ENCODE data around the gene HPSE2.
"Not testable (repeated sequence)": the region's sequence is repeated elsewhere in the genome, so short reads cannot be mapped to it uniquely, and the experiment has no call there.

The HPSE2 gene

DNA sequence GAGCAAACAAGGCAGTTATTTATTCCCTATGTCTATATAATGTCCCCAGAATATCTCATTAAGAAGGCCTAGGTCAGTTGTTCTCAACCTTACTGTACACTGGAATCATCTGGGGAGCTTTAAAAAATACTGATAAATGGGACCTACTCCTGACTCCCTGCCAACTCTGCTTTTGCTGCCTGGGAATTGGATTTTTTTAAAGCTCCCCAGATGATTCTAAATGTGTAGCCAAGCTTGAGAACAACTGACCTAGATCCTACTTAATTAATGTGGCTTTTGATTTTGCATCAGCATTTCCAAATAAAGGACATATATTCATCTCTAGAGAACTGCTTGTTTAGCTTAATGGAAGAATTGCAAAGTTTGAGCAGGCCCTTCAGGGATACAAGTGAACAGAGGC lies 697.2 kb downstream of the HPSE2 start:
- DNase-seq = no peak

DNA sequence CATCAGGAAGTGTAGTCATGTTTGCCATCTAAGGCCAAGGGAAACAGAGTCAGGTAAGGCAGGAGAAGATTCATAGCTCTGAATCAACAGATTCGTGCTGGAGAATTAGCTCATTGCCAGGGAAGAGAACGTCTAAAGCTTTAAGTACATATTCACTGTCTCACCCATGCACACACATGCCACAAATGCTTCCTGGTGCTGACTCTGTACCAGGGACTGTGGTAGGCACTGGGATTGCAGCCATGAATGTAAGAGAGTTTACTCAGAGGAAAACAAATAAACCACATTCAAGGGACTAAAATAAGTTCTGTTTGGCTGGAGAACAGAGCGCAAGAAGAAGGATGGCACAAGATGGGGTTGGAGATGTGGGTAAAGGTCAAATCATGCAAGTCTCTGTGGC lies 699.1 kb downstream of the HPSE2 start:
- DNase-seq = no peak

DNA sequence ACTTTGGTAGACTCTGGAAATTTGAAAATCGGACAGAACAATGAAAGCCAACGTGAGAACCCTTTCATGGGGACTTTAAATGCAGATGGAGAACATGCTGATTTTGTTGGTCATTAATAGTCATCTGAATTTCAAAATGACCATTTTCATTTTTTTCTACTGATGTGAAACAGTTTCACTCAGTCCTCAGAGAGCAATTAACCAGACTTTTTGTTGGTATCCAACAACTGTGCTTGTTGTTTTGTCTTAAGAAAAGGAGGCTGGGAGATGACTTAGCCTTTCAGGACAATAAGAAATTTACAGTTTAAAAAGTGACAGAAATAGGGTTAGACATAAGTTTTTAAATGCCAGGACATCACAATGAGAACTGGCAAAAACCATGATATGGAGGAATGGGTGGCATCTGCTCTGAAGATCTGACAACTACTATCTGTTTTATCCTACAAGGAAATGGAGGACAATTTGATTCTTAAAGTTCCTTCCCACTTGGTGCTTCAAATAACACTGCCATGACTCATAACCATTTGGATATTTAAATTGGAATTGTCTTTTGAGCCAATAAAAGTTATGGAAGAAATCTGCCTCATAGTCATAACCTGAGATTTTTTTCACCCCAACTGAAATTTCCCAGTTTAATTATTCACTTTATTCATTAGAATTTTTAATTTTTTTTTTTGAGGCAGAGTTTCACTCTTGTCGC lies 701.8 kb downstream of the HPSE2 start:
- peak; percentile 36 for DNase-seq

GRCh38 chr10:98533241-98533640 lies 702.4 kb downstream of the HPSE2 start:
- DNase-seq = no peak

- peak; percentile 56 for DNase-seq
These were observed 706.9 kb downstream of the HPSE2 start for GRCh38 chr10:98528805-98529183.

DNA sequence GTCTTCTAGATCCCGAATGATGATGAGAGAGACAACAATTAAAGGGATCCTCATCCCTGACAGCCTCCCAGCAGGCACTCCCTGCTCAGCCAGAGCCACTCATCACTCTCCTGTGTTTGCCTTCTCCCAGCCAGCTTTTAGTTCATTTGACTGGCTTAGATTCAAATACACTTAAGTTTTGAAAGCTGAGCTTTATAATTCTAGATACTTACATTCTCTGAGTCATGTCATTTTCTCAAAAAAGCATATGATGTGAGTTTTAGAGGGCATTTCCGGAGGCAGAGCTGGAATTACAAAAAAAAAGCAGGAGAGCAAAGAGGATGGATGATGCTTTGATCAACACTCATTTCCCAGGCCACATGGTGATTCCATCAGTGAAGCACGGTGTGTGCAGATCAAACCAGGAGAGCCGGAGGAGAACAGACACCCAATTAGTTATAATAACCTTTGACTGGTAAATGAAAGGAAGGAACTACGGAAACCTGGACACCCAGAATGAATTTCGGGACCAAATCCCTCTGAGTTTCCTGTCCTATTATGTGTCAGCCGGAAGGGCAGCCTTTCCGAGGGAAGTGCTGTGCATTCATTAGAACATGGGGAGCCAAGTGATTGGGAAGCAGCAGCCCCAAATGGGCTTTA lies 707.4 kb downstream of the HPSE2 start:
- peak; percentile 68 for DNase-seq

GRCh38 chr10:98525969-98526368 lies 709.7 kb downstream of the HPSE2 start:
- no peak for DNase-seq

- DNase-seq = no peak
These were observed 711.5 kb downstream of the HPSE2 start for GRCh38 chr10:98524124-98524523.

DNA sequence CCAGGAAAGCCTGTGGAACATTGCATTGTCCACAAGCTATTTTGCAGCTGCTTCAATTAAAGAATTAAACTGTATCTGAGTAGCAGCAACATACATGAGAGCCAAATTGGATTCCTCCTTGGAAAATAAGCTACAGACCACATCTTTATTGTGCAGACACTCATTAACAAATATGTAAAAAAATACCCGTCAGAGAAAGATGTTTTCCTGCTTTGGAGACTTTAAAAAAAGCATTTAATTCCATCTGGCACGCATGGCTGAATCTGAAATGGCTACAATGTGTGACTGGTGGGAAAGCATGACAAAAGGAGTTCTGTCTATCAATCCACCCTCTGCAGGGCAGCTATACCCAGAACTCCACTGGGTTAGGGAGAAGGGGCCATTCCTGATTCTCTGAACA lies 715.8 kb downstream of the HPSE2 start:
- no peak for DNase-seq

- no peak for DNase-seq
These were observed 718.0 kb downstream of the HPSE2 start for GRCh38 chr10:98517672-98518071.

DNA sequence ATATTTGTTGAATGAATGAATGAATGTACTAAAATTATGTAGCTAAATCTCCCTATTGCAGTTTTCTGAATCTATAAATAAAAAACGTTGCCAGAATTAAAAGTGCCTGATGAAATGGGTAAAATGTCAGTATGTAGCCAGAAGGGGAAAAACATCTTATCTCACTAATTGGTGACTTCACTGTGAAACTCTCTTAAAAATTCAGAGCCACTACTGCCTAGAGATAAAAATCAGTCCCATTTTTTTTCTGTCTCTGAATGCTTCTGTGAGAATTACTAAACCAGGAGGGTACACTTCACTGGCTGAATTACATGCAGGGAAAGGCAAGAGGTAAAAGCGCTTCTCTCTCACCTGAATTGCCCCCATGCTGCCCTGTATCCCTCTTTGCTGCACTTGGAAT lies 719.3 kb downstream of the HPSE2 start:
- DNase-seq = no peak

DNA sequence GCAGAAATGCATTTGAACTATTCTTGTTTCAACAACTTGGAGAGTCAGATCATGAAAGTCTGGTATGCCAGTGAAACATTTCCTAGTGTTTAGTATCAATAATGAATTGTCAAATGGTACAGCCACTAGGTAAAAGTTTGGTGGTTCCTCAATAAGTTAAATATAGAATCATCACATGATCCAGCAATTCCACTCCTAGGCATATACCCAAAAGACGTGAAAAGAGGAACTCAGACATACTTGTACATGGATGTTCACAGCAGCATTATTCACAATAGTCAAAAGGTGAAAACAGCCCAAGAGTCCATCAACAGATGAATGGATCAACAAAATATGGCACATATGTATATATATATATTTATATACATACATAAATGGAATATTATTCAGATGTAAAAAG lies 721.9 kb downstream of the HPSE2 start:
- DNase-seq = no peak

DNA sequence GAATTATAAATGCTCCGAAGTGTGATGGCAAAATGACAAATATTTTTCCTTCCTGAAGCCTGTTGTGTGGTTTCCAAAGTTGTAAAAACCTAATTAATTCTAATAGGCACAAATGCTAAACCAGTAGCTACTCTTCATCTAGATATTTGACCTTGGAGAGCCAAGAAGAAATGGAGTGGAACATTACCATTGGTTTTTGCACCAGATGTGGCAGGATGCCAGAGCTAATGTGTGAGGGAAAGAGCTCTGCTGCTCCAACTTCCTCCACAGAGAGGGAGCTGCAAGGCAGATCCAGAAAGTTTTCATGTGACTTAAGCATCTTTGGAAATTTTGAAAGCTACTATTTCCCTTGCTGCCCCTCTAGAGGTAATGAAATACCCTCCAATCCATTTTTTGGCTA lies 723.8 kb downstream of the HPSE2 start:
- no peak for DNase-seq

DNA sequence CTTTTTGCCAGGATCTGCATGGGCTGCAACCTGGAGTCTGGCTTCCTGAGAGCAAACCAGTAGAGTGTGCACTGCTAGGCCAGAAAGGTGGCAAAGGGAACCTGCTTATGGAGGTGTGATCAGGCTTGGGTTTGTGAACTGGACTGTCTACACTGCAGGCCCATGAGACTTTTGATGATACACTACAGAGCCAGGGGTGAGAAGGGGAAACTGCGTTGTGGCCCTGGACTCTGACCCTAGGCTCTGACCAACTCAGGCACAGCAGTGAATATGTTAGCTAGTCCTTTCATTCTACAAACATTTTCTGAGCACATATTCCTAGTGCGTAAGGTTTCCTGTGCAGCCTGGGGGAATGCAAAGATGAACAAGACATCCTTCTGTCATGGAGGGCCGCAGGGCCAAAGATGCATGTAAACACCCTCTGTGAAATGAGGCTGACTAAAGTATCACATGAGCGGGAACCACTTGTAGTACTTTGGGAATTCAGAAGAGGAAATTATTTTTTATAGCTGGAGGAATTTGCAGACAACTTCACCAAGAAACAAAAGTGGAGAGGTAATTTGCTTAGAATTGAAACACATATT lies 725.1 kb downstream of the HPSE2 start:
- DNase-seq = no peak

DNA sequence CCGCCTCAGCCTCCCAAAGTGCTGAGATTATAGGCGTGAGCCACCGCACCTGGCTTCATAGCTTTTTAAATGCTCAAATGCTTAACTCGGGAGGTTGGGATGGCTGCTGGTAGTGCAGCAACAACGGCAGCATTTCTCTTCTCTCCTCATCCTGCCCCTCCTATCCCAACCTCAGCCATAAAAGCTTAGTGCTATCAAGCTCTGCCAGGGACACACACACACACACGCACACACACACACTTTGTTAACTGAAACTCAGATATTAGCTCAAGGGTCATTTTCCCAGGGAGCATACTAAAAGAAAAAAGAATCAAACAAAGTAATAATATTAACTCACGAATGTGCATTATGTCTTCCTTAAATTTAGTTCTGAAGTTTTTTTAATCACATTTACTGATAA lies 725.9 kb downstream of the HPSE2 start:
- no peak for DNase-seq

DNA sequence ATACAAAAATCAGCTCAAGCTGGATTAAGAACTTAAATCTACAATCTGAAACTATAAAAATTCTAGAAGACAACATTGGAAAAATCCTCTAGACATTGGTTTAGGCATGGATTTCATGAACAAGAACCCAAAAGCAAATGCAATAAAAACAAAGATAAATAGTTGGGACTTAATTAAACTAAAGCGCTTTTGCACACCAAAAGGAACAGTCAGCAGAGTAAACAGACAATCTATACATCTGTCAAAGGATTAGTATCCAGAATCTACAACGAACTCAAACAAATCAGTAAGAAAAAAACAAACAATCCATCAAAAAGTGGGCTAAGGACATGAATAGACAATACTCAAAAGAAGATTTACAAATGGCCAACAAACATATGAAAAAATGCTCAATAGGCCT lies 733.1 kb downstream of the HPSE2 start:
- not testable (repeated sequence) for DNase-seq

DNA sequence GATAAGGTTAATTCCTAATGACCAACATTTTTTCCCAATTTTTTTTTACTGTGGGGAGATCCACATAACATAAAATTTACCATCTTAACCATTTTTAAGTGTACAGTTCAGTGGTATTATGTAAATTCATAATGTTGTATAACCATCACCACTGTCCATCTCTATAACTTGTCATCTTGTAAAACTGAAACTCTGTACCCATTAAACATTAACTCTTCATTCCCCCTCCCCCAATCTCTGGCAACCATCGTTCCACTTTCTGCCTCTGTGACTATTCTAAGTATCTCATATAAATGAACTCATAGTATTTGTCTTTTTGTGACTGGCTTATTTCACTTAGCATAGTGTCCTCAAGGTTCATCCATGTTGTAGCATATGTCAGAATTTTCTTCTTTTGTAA lies 742.9 kb downstream of the HPSE2 start:
- DNase-seq = no peak

GRCh38 chr10:98489561-98490481 lies 745.8 kb downstream of the HPSE2 start:
- no peak for DNase-seq

- DNase-seq = no peak
These were observed 746.8 kb downstream of the HPSE2 start for GRCh38 chr10:98488669-98489430.

DNA sequence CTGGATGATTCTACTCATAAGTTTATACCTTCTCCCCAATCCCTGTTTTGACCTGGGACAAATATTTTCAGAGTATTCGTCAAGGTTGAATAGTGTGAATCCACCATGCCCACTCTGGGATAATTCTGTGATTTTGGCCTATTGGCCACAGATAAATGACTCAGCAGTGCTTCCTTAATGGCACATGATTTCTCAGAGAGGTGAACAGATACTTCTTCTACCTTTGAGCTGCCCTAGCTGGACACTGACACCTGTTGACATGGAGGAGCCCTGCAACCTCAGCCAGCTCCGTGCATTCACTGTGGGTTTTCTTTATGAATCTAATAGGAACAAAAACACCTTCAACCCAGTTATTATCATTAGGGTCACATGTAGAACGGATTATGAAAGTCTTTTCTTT lies 748.0 kb downstream of the HPSE2 start:
- no peak for DNase-seq

GRCh38 chr10:98486421-98486820 lies 749.2 kb downstream of the HPSE2 start:
- peak; percentile 89 for DNase-seq

GRCh38 chr10:98485959-98486358 lies 749.7 kb downstream of the HPSE2 start:
- DNase-seq = peak; percentile 82

- DNase-seq = no peak
These were observed 752.0 kb downstream of the HPSE2 start for GRCh38 chr10:98483658-98484057.

All from fibroblast of upper back skin (primary cell).